HG02759 (cell line): ENCODE data around the gene BABAM2.

Source experiments
- ATAC-seq: cut with Tn5 transposase; IDR thresholded peaks from one replicate; pipeline ENCODE4 v1.9.1; 2021; ENCODE audit warnings: mild to moderate bottlenecking, moderate library complexity; ENCODE audit not compliant: unreplicated experiment

BABAM2 gene

DNA sequence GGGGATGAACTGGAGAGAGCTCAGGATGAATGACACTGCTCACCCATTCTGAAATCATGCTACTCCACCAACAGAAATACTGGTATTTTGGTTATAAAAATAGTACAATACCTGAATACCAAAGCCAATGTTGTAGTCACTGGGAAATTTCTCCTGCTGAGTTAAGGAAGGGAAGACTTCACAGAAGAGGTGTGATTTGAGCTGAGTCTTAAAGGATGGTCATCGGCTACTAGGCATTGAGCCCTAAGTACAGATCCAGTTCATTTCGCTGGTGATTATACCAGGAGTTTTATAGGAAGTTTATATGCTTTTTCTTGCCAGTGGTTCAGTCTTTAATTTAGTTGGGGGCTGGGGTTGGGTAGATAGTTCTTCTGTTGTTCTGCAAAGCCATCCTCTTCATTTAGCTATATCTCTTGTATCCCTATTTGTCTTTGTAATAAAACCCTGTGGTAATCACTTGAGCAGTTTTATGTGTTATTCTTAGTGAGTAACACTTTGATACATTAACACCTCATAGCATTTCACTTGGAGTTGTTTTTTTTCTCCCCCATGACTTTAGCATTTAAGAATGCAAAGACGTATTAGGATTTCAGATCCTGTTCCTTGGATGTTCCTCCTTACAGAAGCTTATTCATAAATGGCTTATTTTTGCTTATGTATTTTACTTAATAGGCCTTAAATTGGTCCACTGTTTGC is 262.2 kb downstream of the BABAM2 start:
- ATAC-seq, result no peak

GRCh38 chr2:28153851-28154250 is 263.3 kb downstream of the BABAM2 start:
- ATAC-seq, result no peak

DNA sequence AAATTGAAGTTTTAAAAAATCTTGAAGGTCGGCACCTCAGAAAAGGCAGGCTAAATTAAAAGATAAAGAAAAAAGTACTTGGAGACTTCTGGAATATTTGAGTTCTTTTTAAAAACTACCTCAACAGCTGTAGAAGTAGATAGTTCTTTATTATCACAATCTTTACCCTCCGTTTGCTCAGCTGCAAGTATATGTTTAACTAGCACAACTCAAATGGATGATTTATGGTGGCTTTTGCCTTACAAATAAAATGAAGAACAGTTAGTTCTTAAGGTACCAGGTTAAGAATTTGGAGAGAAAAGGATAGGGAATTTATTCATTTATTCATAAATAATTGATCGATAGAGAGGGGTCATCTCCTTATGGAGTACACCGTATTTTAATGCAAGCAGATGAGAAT is 264.6 kb downstream of the BABAM2 start:
- no peak for ATAC-seq

- no peak for ATAC-seq
Observed at GRCh38 chr2:28155627-28156026, 265.1 kb downstream of the BABAM2 start.

DNA sequence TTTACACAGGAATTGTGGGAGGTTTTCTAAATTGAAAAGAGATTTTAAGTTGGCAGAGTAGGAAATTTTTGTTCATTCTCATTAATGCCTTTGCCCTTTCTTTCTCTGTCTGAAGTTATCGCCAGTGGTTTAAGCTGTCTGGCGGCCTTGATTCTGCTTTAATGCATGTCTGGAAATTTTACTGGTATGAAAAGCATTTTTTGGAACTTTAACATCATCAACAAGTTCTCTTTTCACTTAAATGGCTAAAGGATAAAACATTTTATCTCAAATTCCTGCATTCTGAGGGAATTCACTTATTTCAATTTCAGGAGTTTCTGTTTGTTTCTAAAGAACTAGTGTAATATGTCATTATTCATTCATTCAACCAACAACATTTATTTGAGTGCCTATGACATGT is 268.3 kb downstream of the BABAM2 start:
- ATAC-seq, result no peak

- no peak for ATAC-seq
Observed at GRCh38 chr2:28160986-28161425, 270.5 kb downstream of the BABAM2 start.

DNA sequence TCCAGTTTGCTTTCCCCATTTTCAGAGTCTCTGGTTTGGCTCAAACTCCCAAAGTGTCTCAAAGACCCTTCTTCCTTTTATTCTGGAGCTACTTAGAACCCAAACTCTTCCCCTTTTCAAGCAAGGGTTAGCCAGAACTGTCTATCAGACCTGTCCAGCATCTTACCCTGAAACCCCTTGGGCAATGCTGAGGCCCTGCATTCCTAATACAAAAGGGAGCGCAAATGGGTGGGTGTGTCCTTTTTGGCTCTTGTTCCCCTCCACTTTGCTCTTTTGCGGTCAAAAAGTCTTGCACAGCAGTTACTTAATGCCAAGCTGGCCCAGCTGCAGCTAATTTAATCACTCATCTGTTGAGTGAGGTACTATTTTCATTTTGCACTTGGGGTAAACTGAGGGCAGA is 270.9 kb downstream of the BABAM2 start:
- ATAC-seq, result no peak

DNA sequence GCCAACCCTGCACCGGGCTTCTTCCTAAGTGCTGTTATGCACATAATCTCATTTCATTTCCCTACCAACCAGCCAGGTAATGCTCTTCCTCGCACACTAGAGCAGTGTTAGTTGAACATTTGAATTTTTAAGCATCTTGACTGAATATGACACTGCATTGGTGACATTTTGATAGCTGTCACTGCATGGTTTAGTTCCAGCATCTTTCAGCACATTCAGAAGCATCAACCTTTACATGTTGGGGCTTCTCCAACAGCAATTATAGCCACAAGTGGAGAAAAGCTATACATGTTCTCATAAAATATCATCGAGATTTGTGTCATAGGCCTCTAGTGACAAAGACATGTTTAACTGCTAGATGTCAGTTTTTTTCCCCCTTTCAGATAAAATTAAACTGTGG is 272.0 kb downstream of the BABAM2 start:
- no peak for ATAC-seq

DNA sequence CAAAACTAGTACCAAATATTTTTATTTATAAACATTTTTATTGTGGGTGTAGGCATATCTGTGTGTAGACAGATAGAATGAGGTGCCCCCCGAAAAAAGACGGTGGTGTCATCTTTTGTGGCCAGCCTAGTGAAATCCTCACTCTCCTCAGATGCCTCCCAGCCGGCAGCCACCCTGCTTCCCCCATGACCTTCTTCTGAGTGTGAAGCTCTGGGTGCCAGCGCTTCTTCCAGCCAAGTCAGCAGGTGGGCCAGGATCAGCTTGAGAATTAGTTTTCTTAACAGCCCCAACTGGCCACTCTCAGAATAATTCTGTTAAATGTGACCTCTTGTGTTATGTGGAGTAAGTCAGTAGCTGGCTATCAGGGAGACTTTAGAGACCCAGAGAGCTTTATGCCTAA is 272.5 kb downstream of the BABAM2 start:
- ATAC-seq, result no peak

DNA sequence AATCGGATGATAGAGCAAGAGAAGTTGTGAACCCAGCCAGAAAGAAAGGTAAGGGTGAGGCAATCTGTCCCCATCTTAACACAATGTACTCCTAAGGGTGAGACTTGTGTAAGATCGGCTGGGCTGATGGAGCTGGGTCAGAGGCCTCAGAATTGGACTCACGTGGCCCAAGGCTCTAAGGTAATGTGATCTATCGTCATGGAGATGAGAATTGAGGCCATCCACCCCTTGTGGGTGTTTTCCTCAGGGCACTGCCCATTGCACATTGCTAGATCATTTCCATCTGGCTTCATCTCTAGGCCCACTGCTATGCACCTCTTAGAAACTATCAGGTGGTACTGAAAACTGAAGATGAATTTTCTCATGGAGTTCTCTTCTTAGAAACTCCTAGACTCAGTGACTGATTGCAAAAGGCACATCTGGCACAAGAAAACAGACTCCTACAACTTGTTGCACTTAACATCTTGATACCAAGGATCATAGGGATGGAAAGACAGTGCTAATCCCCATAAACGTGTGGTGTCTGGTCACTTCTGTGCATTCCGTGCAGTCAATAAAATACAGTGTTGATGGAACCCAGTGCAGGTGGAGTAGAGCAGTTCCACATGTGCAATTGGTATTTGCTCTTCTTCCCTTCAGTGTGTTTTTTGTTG is 273.2 kb downstream of the BABAM2 start:
- no peak for ATAC-seq

DNA sequence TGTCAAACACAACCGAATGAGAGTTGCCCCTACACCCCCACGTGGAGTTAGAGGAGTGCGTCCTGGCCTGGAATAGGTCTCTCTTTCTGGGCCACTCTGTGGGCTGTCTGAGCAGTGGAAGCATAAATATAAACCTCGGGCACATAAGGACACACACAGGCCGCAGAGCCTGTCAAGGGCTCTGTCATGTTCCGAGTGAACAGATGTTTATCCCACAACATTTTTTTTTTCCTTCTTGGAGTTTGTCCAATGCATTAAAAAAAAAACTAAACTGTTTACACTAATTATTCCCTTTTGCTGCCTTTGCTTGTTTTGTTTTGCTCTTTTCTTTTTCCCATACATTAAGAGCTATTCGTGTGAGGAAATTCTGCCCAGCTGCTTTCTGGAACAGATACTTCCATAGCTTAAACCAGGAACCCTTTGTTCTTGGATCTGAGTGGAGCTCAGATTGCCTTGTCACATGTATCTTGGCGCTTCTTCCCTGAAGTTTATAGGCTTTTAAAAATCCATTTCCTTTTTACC is 273.8 kb downstream of the BABAM2 start:
- no peak for ATAC-seq

DNA sequence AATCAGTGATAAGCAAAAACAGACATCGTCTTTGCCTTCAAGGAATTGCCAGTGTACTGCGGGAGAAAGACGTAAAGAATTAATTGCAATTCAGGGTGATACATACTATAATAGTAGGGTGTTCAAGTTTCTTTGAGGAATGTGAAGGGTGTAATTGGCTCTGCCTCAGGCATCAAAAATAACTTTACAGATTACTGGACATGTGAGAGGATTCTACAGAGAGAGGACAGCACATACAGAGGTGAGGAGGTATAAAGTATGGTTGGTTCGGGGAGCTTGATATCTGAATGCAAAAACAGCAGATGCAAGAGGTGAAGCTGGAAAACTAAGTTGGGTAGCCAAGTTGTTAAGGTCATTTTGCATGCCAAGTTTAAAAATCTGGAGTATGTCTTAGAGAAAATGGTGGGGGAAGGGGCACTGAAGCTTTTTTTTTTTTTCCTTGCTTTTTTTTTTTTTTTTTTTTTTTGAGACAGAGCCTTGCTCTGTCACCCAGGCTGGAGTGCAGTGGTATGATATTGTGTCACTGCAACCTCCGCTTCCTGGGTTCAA is 274.6 kb downstream of the BABAM2 start:
- no peak for ATAC-seq

DNA sequence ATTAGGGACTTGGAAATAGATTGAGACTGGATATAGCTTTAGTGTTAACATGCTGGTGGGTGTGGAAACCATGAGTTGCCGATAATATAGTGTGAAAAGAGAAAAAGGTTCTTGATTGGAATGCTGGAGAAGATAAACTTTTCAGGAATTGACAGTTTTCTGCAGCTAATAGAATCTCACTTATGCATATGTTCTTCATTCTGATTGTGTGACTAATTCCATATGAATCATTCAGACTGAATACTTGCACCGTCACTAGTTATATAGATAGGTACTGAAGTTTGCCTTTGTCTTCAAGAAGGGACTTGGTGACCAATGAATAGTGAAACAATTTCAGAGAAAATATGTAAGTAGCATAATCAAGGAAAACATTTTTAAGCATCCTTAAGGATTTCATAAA is 276.4 kb downstream of the BABAM2 start:
- no peak for ATAC-seq

DNA sequence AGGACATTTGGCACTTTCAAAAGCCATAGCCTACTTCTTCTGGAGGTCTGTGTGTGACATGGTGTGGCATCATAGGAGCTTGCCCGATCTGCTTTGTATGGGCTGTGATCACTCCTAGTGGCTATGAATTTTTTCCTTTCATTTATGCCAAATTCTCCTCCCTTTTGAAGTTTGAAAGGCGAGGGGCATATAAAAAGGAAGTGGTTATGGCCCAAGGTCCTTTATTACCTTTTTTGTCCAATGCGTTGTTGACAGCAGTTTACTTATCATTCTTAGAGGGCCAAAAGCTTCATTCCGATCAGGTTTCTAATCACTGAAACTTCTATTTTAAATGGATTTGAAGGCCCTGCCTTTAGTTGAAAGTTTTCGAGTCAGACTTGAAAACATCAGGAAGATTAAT is 277.8 kb downstream of the BABAM2 start:
- no peak for ATAC-seq

DNA sequence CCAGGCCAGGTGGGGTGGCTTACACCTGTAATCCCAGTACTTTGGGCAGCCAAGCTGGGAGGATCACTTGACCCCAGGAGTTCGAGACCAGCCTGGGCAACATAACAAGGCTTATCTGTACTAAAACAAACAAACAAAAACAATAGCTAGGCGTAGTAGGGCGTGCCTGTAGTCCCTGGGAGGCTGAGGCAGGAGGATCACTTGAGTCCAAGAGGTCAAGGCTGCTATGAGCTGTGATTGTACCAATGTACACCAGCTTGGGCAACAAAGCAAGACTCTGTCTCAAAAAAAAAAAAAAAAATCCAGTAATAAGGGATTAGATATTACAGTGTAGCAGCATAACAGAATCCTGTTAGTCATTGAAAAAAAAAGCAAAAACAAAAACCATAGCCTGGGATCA is 279.0 kb downstream of the BABAM2 start:
- no peak for ATAC-seq

DNA sequence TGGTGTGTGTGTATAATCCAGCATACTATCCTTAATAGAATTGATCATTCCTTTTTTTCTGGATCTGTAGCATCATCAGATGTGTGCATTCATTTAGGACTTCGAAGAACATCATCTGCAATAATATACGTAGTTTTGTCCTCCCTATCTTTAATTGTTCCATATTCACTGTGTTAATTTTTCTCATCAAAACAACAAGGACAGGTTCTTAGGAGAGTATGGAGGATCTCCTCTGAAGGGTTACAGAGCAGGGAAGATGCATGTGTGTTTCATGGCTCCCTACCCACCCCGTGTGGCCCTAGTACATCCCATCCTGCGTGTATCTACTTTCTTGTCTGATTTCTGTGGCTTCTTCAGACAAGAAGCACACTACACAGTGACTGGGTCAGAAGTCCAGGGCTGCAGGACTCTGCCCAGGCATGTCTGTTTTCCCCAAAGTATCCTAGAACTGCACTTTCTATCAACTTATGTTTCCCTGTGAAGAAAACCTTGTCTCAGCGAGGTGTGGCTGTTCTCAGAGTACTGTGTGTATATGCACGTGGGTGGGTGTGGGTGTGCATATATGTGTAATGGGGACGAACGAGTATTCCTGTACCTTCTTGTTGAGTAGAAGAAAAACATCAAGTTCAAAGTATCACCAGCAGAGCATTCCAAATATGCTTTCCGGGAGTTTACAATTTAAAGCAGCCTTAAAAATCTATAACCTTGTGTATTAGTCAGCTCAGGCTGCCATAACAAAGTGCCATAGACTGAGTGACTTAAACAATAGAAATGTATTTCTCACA is 281.8 kb downstream of the BABAM2 start:
- ATAC-seq, result no peak

GRCh38 chr2:28173377-28173776 is 282.8 kb downstream of the BABAM2 start:
- no peak for ATAC-seq

- ATAC-seq, result no peak
Observed at GRCh38 chr2:28174211-28174610, 283.7 kb downstream of the BABAM2 start.

DNA sequence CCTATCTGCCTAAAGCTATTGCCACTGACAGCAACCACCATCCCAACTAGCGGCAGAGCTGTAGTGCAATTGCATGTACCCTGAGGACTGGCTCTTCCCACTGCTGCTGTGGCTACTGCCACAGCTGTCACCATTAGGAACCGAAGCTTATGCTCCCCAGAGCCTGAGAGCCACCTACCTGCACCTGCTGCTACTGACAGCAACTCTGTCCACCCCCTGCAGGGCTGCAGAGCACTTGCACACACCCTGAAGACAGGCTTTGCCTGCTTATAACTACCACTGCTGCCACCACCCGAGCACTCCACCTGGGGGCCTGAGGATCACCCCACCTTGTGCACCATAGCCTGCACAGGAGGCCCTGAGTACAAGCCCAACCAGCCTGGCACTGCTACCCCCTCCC is 284.5 kb downstream of the BABAM2 start:
- no peak for ATAC-seq

- ATAC-seq, result no peak
Observed at GRCh38 chr2:28178946-28179345, 288.4 kb downstream of the BABAM2 start.

DNA sequence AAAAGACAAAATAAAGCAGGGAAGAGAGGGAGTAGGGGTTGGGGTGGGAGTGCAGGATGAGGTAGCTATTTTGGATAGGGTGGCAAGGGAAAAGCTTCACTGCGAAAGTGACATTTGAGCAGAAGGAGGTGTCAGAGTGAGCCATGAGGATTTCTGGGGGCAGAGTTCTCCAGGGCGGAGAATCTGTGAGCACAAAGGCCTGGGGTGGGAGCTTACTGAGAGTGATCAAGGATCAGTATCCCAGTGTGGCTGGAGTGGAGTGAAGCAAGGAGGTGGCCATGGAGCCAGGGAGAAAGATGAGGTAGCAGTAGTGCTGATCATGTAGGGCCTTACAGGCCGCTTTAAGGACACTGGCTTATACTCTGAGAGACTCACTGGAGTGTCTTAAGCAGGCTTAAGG is 291.3 kb downstream of the BABAM2 start:
- ATAC-seq, result no peak
